DND-41 (cell line): ENCODE measurements around the gene GSTM3.

Source experiments
- ATAC-seq: fragments of 200-7000 bp; cut with Tn5 transposase; 3 replicates; pipeline ENCODE4 v1.9.1; 2021; ENCODE audit warnings: low read depth; ENCODE audit not compliant: insufficient read depth
- DNase-seq: peaks from one replicate; pipeline ENCODE4 v3.0.0-alpha.2; 2020
- H2AFZ ChIP-seq: 2 replicates; pipeline ENCODE4 v1.6.0; 2012; ENCODE audit warnings: low read depth, low read length
- H3K27ac ChIP-seq: 2 replicates; pipeline ENCODE4 v1.5.1; 2012; ENCODE audit warnings: low read length, inconsistent platforms
- H3K27me3 ChIP-seq: fragments of 200-600 bp; sonication (generic); 2 replicates; pipeline ENCODE4 v1.6.0; 2012; ENCODE audit warnings: low read length, mild to moderate bottlenecking, inconsistent platforms; ENCODE audit not compliant: insufficient read depth, poor library complexity
- H3K36me3 ChIP-seq: 2 replicates; pipeline ENCODE4 v1.5.1; 2012; ENCODE audit warnings: low read length, inconsistent platforms; ENCODE audit not compliant: insufficient read depth
- H3K4me1 ChIP-seq: 2 replicates; pipeline ENCODE4 v1.5.1; 2012; ENCODE audit warnings: mild to moderate bottlenecking, low read length; ENCODE audit not compliant: insufficient read depth
- H3K4me2 ChIP-seq: 2 replicates; pipeline ENCODE4 v1.6.0; 2012; ENCODE audit warnings: mild to moderate bottlenecking, moderate library complexity, low read length, inconsistent platforms; ENCODE audit not compliant: insufficient read depth
- H3K4me3 ChIP-seq, 2 experiments: fragments of 200-600 bp in 1 of 2; shearing (Covaris generic) in 1 of 2; 2 replicates each; pipeline ENCODE4 v1.5.1; 2012 to 2016; ENCODE audit warnings: inconsistent platforms in 2 of 2, low read length in 2 of 2, mild to moderate bottlenecking in 2 of 2, low read depth in 1 of 2, moderate library complexity in 1 of 2
- H3K79me2 ChIP-seq: 2 replicates; pipeline ENCODE4 v1.6.0; 2012; ENCODE audit warnings: low read length, inconsistent platforms; ENCODE audit not compliant: insufficient read depth
- H3K9ac ChIP-seq: 2 replicates; pipeline ENCODE4 v1.6.0; 2012; ENCODE audit warnings: low read depth, mild to moderate bottlenecking, inconsistent platforms, low read length, moderate library complexity
- H3K9me3 ChIP-seq: 2 replicates; pipeline ENCODE4 v1.5.1; 2012; ENCODE audit warnings: low read length, moderate library complexity, mild to moderate bottlenecking, inconsistent platforms; ENCODE audit not compliant: insufficient read depth, severe bottlenecking
- H4K20me1 ChIP-seq: 2 replicates; pipeline ENCODE4 v1.6.0; 2012; ENCODE audit warnings: low read length; ENCODE audit not compliant: insufficient read depth
- CTCF ChIP-seq: IDR thresholded peaks from 2 replicates; pipeline ENCODE4 v1.5.1; 2012; ENCODE audit warnings: borderline replicate concordance, low read length, moderate library complexity, mild to moderate bottlenecking; ENCODE audit not compliant: poor library complexity, severe bottlenecking; ENCODE audit errors: extremely low read depth
- EZH2 ChIP-seq: IDR thresholded peaks from 3 replicates; pipeline ENCODE4 v1.6.1; 2012; ENCODE audit warnings: borderline replicate concordance, low read depth, mild to moderate bottlenecking, moderate library complexity, low read length, inconsistent platforms; ENCODE audit not compliant: severe bottlenecking

Gene GSTM3

GRCh38 chr1:109773900-109774485 lies 33.2 kb upstream of the GSTM3 start:
- Histone ChIP-seq H3K27ac (no peak overlapping the region), H2AFZ (peak overlapping the region; percentile 69)
- DNase-seq, result no peak

GRCh38 chr1:109773203-109773899 lies 32.5 kb upstream of the GSTM3 start:
- Histone ChIP-seq H3K79me2 (no peaks in the 10 kb centered on the region), H2AFZ (peak overlapping the region; percentile 69; the same call in 1 of the 2 replicates), H3K27me3 (peaks cover 3% of the 10 kb centered on the region), H4K20me1 (no peaks in the 10 kb centered on the region), H3K9me3 (no peaks in the 10 kb centered on the region), H3K4me3 (no peak overlapping the region), H3K9ac (no peak overlapping the region), H3K4me1 (peaks cover 17% of the 10 kb centered on the region), H3K4me2 (peak overlapping the region; percentile 47), H3K27ac (no peak overlapping the region), H3K36me3 (no peaks in the 10 kb centered on the region)
- peak; percentile 91 for ATAC-seq
- TF ChIP-seq CTCF (peak; percentile 92), EZH2 (no peak)
- peak; percentile 84 for DNase-seq

More at GRCh38 chr1:109773900-109774485, 33.2 kb upstream of the GSTM3 start:
- Histone ChIP-seq H3K9me3 (no peaks in the 10 kb centered on the region), H3K4me3 (no peak overlapping the region), H3K27me3 (peaks cover 3% of the 10 kb centered on the region), H4K20me1 (no peaks in the 10 kb centered on the region), H3K9ac (no peak overlapping the region), H3K4me1 (peaks cover 17% of the 10 kb centered on the region), H3K4me2 (peak overlapping the region; percentile 47), H3K36me3 (no peaks in the 10 kb centered on the region), H3K79me2 (no peaks in the 10 kb centered on the region)
- no peak for ATAC-seq
- no peak for TF ChIP-seq CTCF
- TF ChIP-seq EZH2, result no peak

- H3K9ac ChIP-seq, result no peak overlapping the region
Observed at GRCh38 chr1:109772658-109773202, 31.9 kb upstream of the GSTM3 start.

More at GRCh38 chr1:109772658-109773202, 31.9 kb upstream of the GSTM3 start:
- peaks cover 17% of the 10 kb centered on the region for H3K4me1 ChIP-seq
- no peaks in the 10 kb centered on the region for H3K36me3 ChIP-seq
- peaks cover 3% of the 10 kb centered on the region for H3K27me3 ChIP-seq
- no peaks in the 10 kb centered on the region for H4K20me1 ChIP-seq
- no peak for ATAC-seq
- no peaks in the 10 kb centered on the region for H3K9me3 ChIP-seq
- TF ChIP-seq CTCF (no peak), EZH2 (no peak)
- H3K79me2 ChIP-seq, result no peaks in the 10 kb centered on the region
- no peak overlapping the region for H3K4me2 ChIP-seq
- no peak for DNase-seq
- H3K27ac ChIP-seq, result no peak overlapping the region
- H3K4me3 ChIP-seq, result no peak overlapping the region
- H2AFZ ChIP-seq, result no peak overlapping the region
